Endodermal cell (in vitro differentiated cells): ENCODE results near the gene EPG5. TPM values are rescaled to one million over a fixed set of nuclear protein-coding genes. Genes with fewer than 3 reads are reported as not detected.

Experiments used
- DNase-seq: peaks from one replicate; pipeline ENCODE4 v3.0.0-alpha.2; 2017
- H3K27ac ChIP-seq: 2 replicates; pipeline ENCODE4 v1.5.1; 2013; ENCODE audit warnings: mild to moderate bottlenecking, low read depth, low read length, moderate library complexity
- H3K27me3 ChIP-seq: 2 replicates; pipeline ENCODE4 v1.6.1; 2013; ENCODE audit warnings: mild to moderate bottlenecking, low read length, moderate library complexity; ENCODE audit not compliant: insufficient read depth, control insufficient read depth, poor library complexity, severe bottlenecking
- H3K36me3 ChIP-seq: 2 replicates; pipeline ENCODE4 v1.7.0; 2013; ENCODE audit warnings: mild to moderate bottlenecking, low read length, moderate library complexity; ENCODE audit not compliant: control insufficient read depth, insufficient read depth
- H3K4me1 ChIP-seq: one replicate; pipeline ENCODE4 v1.7.0; 2013; ENCODE audit warnings: low read length; ENCODE audit not compliant: control insufficient read depth, insufficient read depth
- H3K4me3 ChIP-seq: 2 replicates; pipeline ENCODE4 v1.5.1; 2013; ENCODE audit warnings: mild to moderate bottlenecking, low read length, moderate library complexity
- H3K9ac ChIP-seq: 2 replicates; pipeline ENCODE4 v1.6.1; 2013; ENCODE audit warnings: mild to moderate bottlenecking, low read length, moderate library complexity; ENCODE audit not compliant: poor library complexity, severe bottlenecking; ENCODE audit errors: extremely low read depth
- H3K9me3 ChIP-seq: 2 replicates; pipeline ENCODE4 v1.6.1; 2013; ENCODE audit warnings: mild to moderate bottlenecking, low read length, moderate library complexity; ENCODE audit not compliant: control insufficient read depth
- H3K27ac Mint-ChIP-seq: 2 replicates; pipeline ENCODE4 v1.8.0; 2020; ENCODE audit warnings: mixed read lengths
- H3K27me3 Mint-ChIP-seq: 2 replicates; pipeline ENCODE4 v1.8.0; 2021; ENCODE audit warnings: mild to moderate bottlenecking, mixed read lengths; ENCODE audit not compliant: insufficient read depth
- H3K36me3 Mint-ChIP-seq: 2 replicates; pipeline ENCODE4 v1.8.0; 2020; ENCODE audit warnings: low read depth, mixed read lengths
- H3K4me1 Mint-ChIP-seq: 2 replicates; pipeline ENCODE4 v1.8.0; 2020; ENCODE audit warnings: mixed read lengths
- H3K4me3 Mint-ChIP-seq: 2 replicates; pipeline ENCODE4 v1.8.0; 2020; ENCODE audit warnings: mild to moderate bottlenecking, moderate library complexity, mixed read lengths
- H3K9me3 Mint-ChIP-seq: 2 replicates; pipeline ENCODE4 v1.8.0; 2020; ENCODE audit warnings: mild to moderate bottlenecking, mixed read lengths
- WGBS, 2 experiments: methylation state at CpG; one replicate each; pipeline versions ENCODE4 v1.1.5 to v1.1.7; 2013; ENCODE audit warnings: missing lambda C conversion rate in 2 of 2, mixed read lengths in 1 of 2; ENCODE audit not compliant: insufficient coverage in 1 of 2, insufficient read length in 1 of 2; 5-methylcytosine and 5-hydroxymethylcytosine counted together
- total RNA-seq, 2 donors: library from RNA; stranded (reverse); fragmentation: NEBNext Ultra II Directional in 1 of 2; extraction: Animal tissue kit (Norgen Biotek cat#: 25700) in 1 of 2; gene quantifications; 2 replicates in 1 of 2; 3 replicates in 1 of 2; pipeline ENCODE4 v1.2.1, GENCODE V29; 2021
- TF ChIP-seq, protein P1 (sequence below): fragments of 200-600 bp; sonication (generic); conservative IDR thresholded peaks from 2 replicates; pipeline ENCODE4 v1.5.0; 2021; ENCODE audit warnings: antibody characterized with exemption, mild to moderate bottlenecking

Gene EPG5
- total RNA-seq, 2 donors from 2014 or later, result 25.6 to 28.6 TPM

DNA sequence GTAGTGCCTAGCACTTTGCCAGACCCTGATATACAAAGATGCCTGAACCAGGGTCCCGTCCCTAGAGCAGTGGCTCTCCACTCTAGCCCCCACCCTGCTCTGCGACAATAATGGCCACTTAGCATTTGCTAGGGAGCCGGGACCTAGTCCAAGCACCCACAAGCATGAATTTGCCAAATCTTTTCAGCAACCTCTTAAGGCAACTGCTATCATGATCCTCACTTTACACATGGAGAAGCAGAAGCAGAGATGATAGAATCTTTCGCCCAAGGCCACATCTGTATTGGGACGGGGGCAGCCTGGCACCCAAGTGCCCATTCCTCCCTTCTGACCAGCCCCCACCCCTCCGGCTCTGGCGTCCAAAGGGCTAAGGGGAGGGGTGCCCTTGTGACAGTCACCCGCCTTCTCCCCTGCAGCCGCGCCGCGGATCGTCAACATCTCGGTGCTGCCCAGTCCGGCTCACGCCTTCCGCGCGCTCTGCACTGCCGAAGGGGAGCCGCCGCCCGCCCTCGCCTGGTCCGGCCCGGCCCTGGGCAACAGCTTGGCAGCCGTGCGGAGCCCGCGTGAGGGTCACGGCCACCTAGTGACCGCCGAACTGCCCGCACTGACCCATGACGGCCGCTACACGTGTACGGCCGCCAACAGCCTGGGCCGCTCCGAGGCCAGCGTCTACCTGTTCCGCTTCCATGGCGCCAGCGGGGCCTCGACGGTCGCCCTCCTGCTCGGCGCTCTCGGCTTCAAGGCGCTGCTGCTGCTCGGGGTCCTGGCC is 128.6 kb downstream of the EPG5 start:
- Mint-ChIP-seq H3K4me1 (peaks cover 9% of the 10 kb centered on the region), H3K27ac (no peak overlapping the region), H3K4me3 (no peak overlapping the region), H3K9me3 (peaks cover 1% of the 10 kb centered on the region), H3K27me3 (peaks cover 58% of the 10 kb centered on the region), H3K36me3 (no peaks in the 10 kb centered on the region)
- no peak for DNase-seq
- no peaks in the 10 kb centered on the region for H3K36me3 ChIP-seq
- peaks cover 4% of the 10 kb centered on the region for H3K4me1 ChIP-seq
- H3K4me3 ChIP-seq, result no peak overlapping the region
- TF ChIP-seq, protein P1, sequence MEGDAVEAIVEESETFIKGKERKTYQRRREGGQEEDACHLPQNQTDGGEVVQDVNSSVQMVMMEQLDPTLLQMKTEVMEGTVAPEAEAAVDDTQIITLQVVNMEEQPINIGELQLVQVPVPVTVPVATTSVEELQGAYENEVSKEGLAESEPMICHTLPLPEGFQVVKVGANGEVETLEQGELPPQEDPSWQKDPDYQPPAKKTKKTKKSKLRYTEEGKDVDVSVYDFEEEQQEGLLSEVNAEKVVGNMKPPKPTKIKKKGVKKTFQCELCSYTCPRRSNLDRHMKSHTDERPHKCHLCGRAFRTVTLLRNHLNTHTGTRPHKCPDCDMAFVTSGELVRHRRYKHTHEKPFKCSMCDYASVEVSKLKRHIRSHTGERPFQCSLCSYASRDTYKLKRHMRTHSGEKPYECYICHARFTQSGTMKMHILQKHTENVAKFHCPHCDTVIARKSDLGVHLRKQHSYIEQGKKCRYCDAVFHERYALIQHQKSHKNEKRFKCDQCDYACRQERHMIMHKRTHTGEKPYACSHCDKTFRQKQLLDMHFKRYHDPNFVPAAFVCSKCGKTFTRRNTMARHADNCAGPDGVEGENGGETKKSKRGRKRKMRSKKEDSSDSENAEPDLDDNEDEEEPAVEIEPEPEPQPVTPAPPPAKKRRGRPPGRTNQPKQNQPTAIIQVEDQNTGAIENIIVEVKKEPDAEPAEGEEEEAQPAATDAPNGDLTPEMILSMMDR, result no peak
- no peak overlapping the region for H3K27ac ChIP-seq
- WGBS, 2 experiments, result 70 to 86% methylated on average over 21 to 53 of the region's 53 CpGs
- H3K27me3 ChIP-seq, result peaks cover 53% of the 10 kb centered on the region
- no peak overlapping the region for H3K9ac ChIP-seq
- H3K9me3 ChIP-seq, result no peaks in the 10 kb centered on the region

DNA sequence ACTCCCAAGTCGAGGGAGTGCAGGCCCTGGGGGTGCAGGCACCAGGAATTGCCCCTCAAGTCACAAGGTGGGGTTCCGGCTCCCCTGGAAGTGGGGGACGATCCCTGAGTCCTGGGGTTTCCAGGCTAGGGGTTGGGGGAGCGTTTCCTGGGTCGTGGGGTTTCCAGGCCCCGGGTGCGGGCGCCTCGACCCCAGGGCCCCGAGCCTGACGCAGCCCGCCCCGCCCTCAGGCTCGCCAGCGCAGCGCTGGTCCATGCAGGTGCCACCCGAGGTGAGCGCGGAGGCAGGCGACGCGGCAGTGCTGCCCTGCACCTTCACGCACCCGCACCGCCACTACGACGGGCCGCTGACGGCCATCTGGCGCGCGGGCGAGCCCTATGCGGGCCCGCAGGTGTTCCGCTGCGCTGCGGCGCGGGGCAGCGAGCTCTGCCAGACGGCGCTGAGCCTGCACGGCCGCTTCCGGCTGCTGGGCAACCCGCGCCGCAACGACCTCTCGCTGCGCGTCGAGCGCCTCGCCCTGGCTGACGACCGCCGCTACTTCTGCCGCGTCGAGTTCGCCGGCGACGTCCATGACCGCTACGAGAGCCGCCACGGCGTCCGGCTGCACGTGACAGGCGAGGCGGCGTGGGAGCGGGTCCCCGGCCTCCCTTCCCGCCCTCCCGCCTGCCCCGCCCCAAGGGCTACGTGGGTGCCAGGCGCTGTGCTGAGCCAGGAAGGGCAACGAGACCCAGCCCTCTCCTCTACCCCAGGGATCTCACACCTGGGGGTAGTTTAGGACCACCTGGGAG is 129.7 kb downstream of the EPG5 start:
- Histone ChIP-seq H3K9me3 (no peaks in the 10 kb centered on the region), H3K36me3 (no peaks in the 10 kb centered on the region), H3K4me3 (no peak overlapping the region), H3K27ac (no peak overlapping the region), H3K4me1 (peaks cover 4% of the 10 kb centered on the region), H3K9ac (no peak overlapping the region), H3K27me3 (peaks cover 57% of the 10 kb centered on the region)
- Mint-ChIP-seq H3K27ac (no peak overlapping the region), H3K4me3 (peak overlapping the region; percentile 36), H3K9me3 (peaks cover 1% of the 10 kb centered on the region), H3K36me3 (no peaks in the 10 kb centered on the region), H3K4me1 (peaks cover 9% of the 10 kb centered on the region), H3K27me3 (peaks cover 58% of the 10 kb centered on the region)
- peak; percentile 90 for DNase-seq
- WGBS, 2 experiments, result 12 to 69% methylated on average over 2 to 84 of the region's 84 CpGs
- TF ChIP-seq, protein P1, result peak; percentile 59

DNA sequence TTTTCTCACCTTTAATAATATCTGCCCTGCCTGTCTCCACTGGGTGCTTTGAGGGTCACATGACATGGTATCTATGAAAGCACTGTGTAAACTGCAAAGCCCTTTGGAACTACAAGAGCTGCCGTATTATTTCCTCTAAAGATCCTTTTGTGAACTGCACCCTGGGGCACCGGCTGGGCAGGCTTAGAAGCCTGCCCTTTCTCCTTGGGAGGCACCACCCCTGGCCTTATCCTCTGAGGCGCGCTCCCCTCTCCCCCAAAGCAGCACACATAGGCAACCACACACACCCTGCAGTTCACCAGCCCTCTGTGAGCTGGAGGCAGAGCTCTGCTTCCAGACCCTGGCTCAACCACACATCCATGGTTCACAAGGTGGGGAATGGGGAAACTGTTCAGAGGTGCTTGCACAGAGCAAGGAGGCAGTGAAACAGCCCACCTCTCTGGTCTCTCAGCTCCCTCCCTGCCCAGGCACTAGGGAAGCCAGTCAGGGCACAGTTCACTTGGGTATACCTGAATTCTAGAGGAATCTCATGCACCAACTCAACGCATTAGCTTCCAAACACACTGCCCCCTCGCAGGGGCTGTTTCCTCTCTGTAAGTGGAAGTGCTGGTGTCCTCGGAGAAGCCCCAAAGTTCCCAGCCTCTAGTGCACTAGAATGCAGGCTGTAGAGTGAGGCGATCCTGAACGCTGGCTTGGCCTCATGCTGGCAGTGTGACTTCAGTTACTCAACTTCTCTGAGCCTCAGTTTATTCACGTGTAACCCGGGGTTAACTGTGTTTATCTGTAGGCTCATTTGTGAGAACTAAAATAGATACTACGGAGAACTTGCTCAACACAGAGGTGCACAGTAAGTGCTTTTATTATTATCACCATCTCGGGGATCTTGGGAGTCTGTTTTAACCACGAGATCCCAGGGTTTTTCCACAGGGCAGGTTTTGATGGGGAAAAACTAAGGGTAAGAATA is 130.6 kb downstream of the EPG5 start:
- Mint-ChIP-seq H3K4me1 (peaks cover 9% of the 10 kb centered on the region), H3K4me3 (peak overlapping the region; percentile 36), H3K27ac (no peak overlapping the region), H3K9me3 (peaks cover 1% of the 10 kb centered on the region), H3K36me3 (no peaks in the 10 kb centered on the region), H3K27me3 (peaks cover 58% of the 10 kb centered on the region)
- Histone ChIP-seq H3K27ac (no peak overlapping the region), H3K9me3 (no peaks in the 10 kb centered on the region), H3K4me3 (no peak overlapping the region), H3K36me3 (no peaks in the 10 kb centered on the region), H3K9ac (no peak overlapping the region), H3K4me1 (peaks cover 4% of the 10 kb centered on the region), H3K27me3 (peaks cover 58% of the 10 kb centered on the region)
- 66 to 69% methylated on average over 11 to 14 of the region's 14 CpGs for WGBS, 2 experiments
- DNase-seq, result no peak
- TF ChIP-seq, protein P1, result no peak
